ENCODE data around the gene JPH3.
A peak's percentile ranks its signal among the peaks of the same experiment; 100 is the strongest.
"Not testable (repeated sequence)": the region's sequence is repeated elsewhere in the genome, so short reads cannot be mapped to it uniquely, and the experiment has no call there.

JPH3 gene

DNA sequence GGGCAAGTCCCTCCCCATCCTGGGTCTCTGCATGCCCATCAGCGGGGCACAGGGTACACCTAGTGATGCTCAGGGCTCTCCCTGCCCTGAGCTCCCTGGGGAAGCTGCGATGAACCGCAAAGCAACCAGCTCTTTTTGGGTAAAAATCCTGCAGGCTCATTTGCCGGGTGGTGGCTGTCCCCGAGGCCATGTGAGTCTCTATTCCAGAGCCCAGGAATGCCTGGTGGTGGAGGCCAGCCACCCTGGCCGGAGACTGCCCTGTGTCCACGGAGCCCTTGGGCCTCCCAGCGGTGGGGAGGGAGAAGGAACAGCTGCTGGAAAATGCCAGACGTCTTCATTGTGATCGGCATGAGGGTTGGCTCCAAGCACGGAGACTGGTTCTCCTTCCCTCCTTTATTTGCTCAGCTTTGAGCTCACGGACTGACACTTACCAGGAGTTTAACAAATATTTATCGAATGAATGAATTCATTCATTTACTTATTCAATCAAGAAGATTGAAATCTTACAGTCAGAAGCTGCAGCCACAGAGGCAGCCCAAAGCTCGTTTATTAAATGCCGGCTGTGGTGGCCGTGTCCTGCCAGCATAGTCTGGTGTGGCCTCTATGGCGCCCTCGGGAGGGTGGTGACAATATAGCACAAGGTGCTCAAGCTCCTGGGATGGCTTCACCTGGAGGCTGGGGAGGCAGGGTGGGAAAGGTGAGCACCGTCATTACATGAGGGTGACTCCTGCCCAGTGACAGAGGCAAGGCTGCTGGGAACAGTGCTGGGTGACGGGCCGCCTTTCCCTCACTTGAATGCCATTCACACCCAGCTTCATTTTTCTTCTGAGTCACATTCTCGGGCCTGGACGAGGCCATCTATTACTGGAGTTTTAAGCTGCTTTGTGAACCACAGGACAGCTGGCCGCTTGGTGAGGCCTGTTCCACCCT lies 31.1 kb upstream of the JPH3 start:
- Mint-ChIP-seq H3K27me3 (ENCODE audit: low read depth, poor library complexity) (peaks cover 25% of the 10 kb centered on the region), H3K4me1 (peaks cover 32% of the 10 kb centered on the region), H3K9me3 (no peaks in the 10 kb centered on the region), H3K36me3 (ENCODE audit: low read depth) (no peaks in the 10 kb centered on the region), H3K4me3 (no peak overlapping the region), H3K27ac (no peak overlapping the region)
- DNase-seq: peak; percentile 46
- TF ChIP-seq, protein P1, sequence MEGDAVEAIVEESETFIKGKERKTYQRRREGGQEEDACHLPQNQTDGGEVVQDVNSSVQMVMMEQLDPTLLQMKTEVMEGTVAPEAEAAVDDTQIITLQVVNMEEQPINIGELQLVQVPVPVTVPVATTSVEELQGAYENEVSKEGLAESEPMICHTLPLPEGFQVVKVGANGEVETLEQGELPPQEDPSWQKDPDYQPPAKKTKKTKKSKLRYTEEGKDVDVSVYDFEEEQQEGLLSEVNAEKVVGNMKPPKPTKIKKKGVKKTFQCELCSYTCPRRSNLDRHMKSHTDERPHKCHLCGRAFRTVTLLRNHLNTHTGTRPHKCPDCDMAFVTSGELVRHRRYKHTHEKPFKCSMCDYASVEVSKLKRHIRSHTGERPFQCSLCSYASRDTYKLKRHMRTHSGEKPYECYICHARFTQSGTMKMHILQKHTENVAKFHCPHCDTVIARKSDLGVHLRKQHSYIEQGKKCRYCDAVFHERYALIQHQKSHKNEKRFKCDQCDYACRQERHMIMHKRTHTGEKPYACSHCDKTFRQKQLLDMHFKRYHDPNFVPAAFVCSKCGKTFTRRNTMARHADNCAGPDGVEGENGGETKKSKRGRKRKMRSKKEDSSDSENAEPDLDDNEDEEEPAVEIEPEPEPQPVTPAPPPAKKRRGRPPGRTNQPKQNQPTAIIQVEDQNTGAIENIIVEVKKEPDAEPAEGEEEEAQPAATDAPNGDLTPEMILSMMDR (IDR thresholded peaks at IDR 0.05): no peak

DNA sequence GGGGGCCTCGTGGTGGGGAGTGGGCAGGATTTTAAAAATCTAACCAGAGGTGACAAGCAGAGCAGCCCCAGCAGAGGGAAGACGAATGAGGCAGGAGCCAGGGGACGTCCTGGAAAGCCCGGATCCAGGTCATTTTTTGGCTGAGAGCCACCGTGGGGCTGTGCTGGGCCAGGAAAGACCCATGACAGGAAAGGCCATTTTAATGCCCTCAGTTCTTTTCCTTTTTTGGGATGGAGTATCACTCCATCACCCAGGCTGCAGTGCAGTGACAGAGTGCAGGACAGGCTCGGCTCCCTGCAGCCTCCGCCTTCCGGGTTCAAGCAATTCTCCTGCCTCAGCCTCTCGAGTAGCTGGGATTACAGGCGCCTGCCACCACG lies 30.5 kb upstream of the JPH3 start:
- Mint-ChIP-seq H3K4me3 (no peak overlapping the region), H3K27ac (no peak overlapping the region), H3K4me1 (peaks cover 38% of the 10 kb centered on the region), H3K9me3 (no peaks in the 10 kb centered on the region), H3K27me3 (ENCODE audit: low read depth, poor library complexity) (peaks cover 30% of the 10 kb centered on the region), H3K36me3 (ENCODE audit: low read depth) (no peaks in the 10 kb centered on the region)
- TF ChIP-seq, protein P1 (IDR thresholded peaks at IDR 0.05): no peak
- DNase-seq: no peak

DNA sequence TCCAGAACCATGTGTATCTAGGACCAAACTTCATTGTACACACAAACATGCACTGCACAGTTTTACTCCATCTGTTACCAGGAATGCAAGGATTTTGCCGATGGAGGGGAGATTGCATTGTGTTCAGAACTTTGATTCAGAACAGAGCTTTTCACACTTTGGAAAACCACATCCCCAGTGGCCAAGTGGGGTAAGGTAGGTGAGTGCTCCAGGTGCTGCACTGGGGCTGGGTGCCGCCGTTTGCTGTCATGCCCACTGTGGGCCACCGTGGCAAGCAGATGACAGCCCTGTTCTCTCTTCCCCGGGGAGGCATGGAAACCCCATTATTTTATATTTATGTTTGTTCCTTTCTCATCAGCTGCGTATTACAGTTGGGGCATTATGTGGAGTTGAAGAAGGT lies 29.3 kb upstream of the JPH3 start:
- TF ChIP-seq, protein P1 (IDR thresholded peaks at IDR 0.05): no peak
- H3K27ac Mint-ChIP-seq: no peak overlapping the region
- no peaks in the 10 kb centered on the region for H3K36me3 Mint-ChIP-seq (ENCODE audit: low read depth)
- H3K27me3 Mint-ChIP-seq (ENCODE audit: low read depth, poor library complexity): peaks cover 30% of the 10 kb centered on the region
- no peak overlapping the region for H3K4me3 Mint-ChIP-seq
- H3K4me1 Mint-ChIP-seq: peaks cover 38% of the 10 kb centered on the region
- no peak for DNase-seq
- no peaks in the 10 kb centered on the region for H3K9me3 Mint-ChIP-seq

DNA sequence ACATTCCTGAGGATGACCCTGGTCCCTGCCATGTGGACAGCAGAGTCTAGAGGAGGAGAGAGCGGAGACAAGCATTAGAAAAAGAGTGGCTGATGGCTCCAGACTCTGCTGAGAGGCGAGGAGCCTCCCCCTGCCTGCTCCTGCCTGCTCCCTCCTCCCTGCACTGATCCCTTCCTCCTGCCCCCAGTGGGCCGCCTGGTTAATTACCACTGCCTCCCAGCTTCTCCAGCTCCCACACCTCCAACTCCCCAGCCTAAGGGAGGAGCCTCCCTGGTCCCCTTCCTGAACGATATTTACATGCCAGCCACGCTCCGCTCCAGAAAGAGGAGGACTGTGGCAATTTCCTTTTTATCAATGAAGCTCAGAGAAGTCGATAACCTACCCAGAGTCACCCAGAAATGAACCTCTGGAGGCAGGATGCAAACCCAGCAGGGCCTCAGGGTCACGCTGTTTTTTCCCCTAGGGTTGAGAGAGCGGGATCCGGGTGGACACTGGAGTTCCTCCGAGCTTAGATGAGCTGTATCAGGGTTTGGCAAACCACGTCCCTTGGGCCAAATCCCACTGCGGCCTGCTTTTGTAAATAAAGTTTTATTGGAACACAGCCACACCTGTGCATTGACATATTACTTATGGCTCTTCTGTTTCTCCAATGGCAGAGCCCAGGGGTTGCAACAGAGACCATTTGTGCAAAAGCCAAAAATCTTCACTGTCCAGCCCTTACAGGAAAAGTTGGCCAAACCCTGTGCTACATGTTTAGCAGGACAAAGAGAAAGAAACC lies 27.1 kb upstream of the JPH3 start:
- Mint-ChIP-seq H3K4me3 (peak overlapping the region; percentile 51), H3K36me3 (ENCODE audit: low read depth) (no peaks in the 10 kb centered on the region), H3K27ac (peak overlapping the region; percentile 75), H3K27me3 (ENCODE audit: low read depth, poor library complexity) (peaks cover 24% of the 10 kb centered on the region), H3K9me3 (no peaks in the 10 kb centered on the region), H3K4me1 (peaks cover 38% of the 10 kb centered on the region)
- DNase-seq: peak; percentile 61
- TF ChIP-seq, protein P1 (IDR thresholded peaks at IDR 0.05): peak; percentile 27

DNA sequence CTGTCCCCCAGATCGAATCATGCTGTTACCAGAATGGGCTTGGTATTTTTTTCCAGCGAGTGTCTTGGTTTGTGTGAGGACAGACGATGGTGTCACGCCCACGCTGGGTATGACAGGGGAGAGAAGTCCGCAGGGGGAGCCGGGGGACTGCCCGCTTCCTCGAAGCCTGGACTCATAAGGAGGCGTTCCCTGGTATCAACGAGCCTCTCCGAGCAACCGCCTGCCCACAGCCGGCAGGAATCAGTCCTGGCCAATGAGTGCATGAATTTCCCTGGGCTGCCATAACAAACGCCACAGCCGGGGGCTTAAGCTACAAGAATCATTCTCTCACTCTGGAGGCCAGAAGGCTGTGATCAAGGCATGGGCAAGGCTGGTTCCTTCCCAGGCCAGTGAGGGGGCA lies 26.1 kb upstream of the JPH3 start:
- Mint-ChIP-seq H3K4me3 (no peak overlapping the region), H3K4me1 (peaks cover 39% of the 10 kb centered on the region), H3K27me3 (ENCODE audit: low read depth, poor library complexity) (peaks cover 24% of the 10 kb centered on the region), H3K27ac (no peak overlapping the region), H3K9me3 (no peaks in the 10 kb centered on the region), H3K36me3 (ENCODE audit: low read depth) (no peaks in the 10 kb centered on the region)
- no peak for DNase-seq
- TF ChIP-seq, protein P1 (IDR thresholded peaks at IDR 0.05): no peak

DNA sequence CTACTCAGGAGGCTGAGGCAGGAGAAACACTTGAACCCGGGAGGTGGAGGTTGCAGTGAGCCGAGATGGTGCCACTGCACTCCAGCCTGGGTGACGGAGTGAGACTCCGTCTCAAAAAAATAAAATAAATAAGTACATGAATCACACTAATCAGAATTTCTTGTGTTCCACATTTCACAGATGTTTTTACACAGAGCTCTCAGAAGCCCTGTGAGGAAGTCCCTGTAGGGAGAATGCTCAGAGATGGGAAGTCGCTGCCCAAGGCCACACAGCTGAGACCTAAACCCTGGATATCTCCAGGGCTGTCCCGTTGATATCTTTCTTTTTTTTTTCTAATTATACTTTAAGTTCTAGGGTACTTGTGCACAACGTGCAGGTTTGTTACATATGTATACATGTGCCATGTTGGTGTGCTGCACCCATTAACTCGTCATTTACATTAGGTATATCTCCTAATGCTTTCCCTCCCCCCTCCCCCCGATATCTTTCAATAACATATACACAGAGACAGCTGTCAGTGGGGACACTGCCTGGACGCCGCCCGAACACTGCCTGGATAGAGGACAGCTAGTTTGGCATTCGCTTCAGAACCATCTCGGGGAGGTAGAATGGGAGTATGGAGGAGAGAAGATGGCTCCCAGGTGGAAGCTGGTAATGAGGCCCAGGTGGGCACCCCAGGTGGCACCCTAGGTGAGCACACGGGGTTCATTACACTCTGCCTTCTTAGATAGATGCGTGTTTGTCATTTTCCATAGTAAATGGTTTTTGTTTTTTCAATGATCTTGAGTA lies 24.0 kb upstream of the JPH3 start:
- Mint-ChIP-seq H3K4me1 (peaks cover 42% of the 10 kb centered on the region), H3K27me3 (ENCODE audit: low read depth, poor library complexity) (peaks cover 13% of the 10 kb centered on the region)
- DNase-seq; H3K4me3 Mint-ChIP-seq; H3K27ac Mint-ChIP-seq; H3K36me3 Mint-ChIP-seq (ENCODE audit: low read depth); H3K9me3 Mint-ChIP-seq: not testable (repeated sequence)
